NCI-H69 (cell line): ENCODE measurements around the gene ARPC4.
"Not testable (repeated sequence)": the region's sequence is repeated elsewhere in the genome, so short reads cannot be mapped to it uniquely, and the experiment has no call there.

ENCODE experiments used
- DNase-seq: peaks from one replicate; lab custom pipeline; 2025; lab: John Stamatoyannopoulos, UW

The ARPC4 gene

DNA sequence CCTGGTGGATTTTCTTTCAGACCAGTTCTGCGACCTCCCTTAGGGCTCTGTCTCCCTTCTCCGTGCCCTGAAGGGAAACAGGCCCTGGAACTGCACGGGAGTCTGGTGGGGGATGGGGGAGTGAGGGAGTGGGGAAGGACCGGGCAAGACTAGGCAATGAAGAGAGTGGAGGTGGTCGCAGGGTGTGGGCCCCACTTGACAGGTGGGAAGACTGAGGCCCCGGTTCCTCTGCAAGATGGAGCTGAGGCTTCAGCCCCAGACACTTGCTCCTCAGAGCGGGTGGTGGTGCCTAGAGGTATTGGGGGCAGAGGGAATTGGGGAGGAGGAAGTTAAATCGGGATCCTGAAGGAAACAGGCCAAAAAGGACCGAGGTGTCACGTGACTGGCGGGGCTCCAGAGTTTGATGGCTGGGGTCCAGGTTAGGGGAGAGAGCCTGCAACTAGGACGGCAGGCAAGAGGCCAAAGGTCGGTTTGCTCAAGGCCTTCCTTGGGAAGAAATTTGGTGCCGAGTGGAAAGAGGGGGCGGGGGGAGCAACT lies 22.5 kb upstream of the ARPC4 start:
- DNase-seq, result peak; percentile 4

DNA sequence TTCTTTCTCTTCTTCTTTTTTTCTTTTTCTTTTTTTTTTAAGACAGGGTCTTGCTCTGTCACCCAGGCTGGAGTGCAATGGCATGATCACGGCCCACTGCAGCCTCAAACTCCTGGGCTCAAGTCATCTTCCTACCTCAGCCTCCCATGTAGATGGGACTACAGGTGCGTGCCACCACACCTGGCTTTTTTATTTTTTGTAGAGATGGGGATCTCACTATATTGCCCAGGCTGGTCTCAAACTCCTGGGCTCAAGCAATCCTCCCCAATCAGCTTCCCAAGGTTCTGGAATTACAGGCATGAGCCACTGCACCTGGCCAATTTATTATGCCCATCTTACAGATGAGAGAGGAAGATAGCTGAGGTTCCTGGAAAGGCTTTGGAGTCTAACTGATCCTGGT lies 21.9 kb upstream of the ARPC4 start:
- DNase-seq, result not testable (repeated sequence)

DNA sequence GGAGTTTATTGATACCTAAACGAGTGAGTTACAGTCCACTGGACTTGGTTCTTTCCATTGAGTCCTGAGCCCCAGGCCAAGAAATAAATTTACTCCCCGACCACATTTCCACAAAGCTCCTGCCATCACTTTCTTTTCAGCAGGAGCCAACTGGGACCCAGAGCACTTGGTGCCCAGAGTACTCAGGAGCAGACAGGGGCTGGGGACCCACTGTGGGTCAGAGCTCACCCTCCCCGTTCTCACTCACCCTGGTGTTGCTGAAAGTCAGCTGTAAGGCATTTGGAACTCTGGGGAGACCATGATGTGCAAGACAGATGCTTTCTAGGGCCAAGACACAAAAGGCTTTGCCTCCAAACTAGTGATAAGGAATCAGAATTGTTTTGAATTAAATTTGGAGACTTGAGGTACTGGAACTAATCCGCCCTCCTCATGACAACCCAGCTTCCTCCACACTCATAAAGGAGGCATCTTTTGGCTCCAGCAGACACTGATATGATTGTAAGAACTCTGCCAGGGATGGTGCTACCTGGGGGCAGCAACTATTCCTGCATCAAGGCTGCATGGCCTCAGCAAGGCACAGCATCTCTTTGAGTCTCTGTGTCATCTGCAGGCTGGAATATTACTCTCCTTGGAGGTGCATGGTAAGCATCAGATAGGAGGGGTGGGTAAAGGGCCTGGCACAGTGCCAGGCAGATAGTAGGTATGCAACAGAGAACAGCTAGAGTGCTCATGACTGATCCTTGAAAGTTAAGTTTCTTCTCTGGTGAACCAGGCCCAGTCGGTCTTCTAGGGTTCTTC lies 15.8 kb upstream of the ARPC4 start:
- no peak for DNase-seq

DNA sequence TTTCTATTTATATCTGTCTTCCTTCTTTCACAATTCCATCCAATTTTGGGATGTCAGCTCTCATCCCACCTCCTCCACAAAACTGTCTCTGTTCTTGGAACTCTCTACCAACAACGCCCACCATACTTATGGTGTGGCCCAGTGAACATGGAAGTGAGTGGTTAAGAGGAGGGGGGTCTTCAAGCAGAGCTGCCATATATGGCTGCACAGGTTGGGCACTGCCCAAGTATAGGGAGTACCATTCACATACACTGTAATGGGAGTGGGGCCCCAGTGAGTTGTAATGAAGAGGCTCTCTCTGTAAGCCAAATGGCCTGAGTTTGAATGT lies 15.2 kb upstream of the ARPC4 start:
- no peak for DNase-seq

DNA sequence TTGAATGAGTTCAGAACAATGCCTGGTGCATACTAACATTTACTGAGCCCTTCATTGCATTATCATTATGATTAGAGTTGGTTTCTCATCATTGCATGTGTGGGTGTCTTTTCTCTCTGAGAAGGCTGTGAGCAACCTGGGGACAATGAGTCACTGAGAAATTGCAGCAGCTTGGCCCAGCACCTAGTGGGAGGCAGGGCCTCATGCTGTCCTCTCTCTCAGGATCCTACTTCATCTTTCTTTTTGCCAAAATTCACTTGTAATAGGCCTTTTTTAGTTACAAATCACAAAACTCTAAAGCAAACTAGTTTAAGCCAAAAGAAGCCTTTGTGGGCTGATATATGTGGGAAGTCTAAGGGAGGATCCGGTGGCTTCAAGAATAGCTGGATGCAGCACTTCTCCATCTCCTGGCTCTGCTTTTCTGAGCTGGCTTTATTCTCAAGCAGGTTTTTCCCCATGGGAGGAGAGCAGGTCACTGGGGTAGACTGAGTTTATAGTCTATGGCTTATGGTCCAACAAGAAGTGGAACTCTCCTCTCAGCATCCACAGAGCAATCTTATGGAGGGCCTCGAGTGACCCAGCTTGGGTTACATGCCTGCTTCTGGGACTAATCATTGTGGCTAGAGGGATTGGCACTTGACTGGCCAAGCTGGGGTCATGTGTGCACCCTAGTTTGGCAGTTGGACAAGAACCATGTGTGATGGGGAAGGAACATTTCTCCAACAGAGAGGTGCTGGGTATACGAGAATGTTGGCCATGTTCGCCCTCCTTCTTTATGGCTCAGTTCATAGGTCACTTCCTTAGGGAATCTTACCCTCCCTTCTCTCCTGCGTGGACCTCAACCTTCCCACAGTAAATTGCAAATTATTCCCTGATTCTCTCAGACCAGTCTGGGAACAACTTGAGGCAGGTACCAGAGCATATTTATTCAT lies 14.5 kb upstream of the ARPC4 start:
- no peak for DNase-seq

DNA sequence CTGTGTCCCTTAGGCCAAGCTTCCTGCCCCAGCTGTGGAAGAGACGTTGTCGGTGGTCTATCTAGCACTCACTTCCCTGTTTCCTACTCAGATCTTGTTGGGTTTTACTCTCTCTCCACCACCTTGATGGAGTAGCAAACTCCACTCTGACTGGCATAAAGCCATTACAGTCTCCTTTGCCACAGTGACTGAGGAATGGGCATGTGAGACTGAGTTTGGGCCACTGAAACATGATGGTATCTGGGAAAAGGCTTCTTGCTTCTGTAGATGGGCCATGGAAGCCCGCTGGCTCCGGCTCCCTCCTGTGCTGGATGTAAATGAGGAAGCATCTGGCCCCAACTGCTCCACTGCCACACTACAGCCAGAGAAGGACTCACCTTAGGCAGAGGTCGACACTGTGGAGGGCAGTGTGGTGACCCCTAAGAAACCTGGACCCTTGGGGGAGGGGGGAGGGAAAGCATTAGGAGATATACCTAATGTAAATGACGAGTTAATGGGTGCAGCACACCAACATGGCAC lies 13.7 kb upstream of the ARPC4 start:
- DNase-seq, result no peak

DNA sequence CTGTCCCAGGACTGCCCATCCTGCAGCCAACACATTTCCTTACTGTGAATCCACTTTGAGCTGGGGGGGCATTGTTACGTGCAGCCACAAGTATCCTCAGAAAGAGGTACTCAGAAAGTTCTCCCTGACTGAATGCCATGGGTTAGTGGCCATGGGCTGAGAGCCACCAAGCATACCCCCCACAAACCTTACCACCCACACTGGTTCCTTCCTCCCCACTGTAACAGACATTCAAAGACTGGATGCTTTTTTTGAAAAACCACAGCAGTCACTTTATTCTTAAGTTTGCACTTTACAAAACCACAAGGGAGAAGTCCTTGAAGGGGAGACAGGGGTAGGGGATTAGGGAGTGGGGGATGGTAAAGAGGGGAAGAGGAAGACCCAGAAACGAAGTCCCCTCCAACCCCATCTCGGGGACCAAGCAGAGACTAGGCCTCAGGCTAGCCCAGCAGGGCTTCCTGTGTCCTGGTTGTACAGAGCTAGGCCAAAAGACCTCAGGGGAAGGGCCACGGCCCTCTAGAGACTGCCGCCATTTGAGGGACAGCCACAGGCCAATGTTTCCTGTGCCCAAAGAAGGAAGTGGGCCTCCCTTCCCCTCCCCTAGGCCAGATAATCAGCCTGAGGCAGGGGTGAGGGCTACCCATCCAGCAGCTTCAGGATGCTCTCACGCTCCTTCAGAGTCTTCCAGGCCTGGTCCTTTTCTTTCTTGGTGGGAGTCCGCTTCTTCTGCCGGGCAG lies 13.0 kb upstream of the ARPC4 start:
- DNase-seq, result no peak

DNA sequence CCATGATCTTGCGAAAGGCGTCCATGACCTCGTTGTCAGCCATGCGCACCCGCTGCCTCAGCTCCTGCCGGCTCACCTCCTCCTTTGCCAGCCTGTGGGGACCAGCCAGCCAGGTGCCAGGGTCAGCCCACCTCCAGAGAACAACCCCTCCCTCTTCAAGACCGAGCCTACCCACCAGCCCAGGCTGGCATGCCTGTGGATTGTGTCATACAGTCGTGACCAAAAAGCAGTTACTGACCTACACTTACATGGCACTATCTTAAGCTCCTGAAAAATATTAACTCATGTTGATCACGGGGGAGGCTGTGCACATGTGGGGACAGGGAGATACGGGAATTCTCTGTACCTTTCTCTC lies 12.4 kb upstream of the ARPC4 start:
- DNase-seq, result no peak

DNA sequence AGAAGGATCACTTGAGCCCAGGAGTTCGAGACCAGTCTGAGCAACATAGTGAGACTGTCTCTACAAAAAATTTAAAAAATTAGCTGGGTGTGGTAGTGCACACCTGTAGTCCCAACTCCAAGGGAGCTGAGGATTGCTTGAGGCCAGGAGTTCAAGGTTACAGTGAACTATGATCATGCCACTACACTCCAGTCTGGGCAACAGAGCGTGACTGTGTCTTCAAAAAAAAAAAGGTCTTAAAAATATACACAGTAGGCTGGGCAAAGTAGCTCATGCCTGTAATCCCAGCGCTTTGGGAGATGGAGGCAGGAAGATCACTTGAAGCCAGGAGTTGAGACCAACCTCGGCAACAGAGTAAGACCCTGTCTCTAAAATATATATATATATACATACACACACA lies 12.0 kb upstream of the ARPC4 start:
- DNase-seq, result no peak

DNA sequence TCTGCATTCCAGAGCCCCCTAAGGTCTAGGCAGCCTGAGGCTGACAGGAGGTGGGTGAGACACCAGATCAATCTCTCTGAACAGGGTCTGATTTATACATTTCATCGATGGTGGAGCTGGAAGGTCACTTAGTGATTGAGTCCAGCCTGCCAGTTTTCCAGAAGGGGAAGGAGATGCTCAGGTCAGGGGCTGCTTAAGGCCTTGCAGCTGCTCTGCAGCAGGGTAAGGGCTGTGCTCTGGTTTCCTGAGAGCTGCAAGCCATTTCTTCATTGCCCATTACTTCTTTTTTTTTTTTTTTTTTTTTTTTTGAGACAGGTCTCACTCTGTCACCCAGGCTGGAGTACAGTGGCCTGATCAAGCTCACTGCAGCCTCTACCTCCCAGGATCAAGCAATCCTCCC lies 11.3 kb upstream of the ARPC4 start:
- DNase-seq, result no peak

DNA sequence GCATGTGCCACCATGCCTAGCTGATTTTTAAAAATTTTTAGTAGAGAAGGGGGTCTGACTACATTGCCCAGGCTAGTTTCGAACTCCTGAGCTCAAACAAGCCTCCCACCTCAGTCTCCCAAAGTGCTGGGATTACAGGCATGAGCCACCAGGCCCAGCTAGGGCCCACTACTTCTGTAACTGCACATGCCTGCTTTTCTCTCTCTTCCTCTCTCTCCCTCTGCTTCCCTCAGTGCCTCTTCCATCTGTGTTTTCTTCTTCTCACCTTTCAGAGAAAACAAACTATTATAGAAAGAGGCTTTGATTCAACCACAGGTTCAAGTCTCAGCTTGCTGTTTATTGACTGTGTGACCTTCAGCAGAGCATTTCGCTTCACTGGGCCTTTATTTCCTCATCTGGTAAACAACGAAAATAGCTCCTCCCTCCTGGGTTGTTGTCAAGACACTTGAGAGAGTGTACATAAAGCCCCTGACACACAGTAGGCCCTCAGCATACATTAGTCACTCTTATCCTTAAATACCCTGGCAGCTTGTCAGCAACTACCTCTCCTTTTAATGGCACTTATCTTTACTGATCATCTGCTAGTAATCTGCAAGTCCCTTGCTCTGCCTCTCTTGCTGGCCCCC lies 10.8 kb upstream of the ARPC4 start:
- no peak for DNase-seq

DNA sequence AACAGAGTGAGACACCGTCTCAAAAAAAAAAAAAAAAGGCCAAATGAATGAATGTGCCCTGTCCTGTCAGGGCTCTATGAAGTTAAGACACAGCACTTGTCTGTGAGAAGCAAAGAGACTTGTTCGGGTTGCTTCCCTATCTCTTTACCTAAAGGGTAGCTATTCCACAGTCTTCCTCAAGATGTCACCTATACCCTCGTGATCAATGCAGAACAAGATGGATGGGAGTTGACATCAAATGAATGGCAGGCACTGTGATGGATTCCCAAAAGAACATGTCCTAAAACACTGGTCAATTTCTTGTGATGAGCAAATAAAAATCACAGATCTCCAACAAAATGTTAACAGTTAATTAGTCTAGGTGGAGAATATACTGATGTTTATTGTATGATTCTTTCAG lies 10.1 kb upstream of the ARPC4 start:
- peak; percentile 12 for DNase-seq

DNA sequence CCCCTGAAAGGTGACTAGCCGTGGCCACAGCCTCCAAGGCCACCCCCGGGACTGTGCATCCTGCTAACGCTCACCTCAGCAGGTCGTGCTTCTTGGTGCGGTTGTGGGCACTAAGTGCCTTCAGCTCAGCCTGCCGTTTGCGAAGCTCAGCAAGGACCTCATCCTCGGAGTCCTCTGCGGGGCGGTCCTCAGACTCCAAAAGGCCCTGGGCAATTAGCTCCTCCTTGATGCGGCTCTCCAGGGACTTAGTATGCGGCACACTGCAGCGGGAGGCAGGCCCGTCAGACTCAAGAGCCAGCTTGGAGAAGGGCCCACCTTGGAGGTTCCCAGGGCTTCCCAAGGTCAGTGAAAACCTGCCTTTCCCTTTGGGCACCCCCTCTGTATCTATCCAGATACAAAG lies 8.9 kb upstream of the ARPC4 start:
- no peak for DNase-seq

DNA sequence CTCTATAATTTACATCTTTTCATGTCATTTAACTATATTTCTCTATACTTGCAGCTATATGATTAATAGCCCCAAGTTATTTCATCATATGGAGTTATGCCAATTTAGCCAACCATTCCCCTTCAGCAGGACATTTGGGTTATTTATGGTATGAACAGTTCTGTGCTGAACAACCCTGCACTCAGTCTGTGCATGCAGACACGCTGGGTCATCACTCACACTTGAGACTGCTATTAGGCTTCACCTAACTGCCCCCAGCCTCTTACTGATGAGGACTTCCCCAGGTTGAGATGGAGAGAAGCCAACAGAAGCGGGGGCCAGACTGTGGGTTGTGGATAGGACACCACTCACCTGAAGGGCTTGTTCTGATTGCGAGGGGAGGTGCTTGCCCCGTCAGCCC lies 7.9 kb upstream of the ARPC4 start:
- DNase-seq, result no peak

DNA sequence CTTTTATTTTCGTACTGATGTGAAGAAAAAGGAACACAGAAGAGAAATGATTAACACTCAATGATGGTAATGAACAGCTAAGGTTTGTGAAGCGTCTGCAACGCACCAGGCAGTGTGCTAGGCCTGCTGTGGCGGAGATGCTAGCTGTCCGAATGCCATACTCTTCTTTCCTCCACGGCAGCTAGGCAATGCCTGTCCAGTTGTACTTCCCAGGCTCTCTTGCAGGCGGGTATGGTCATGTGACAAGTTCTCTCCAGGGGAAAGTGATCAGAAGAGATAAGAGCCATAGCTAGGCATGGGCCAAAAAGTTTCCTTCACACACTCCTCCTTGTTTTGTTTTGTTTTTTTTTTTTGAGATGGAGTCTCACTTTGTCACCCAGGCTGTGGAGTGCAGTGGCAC lies 7.3 kb upstream of the ARPC4 start:
- no peak for DNase-seq

DNA sequence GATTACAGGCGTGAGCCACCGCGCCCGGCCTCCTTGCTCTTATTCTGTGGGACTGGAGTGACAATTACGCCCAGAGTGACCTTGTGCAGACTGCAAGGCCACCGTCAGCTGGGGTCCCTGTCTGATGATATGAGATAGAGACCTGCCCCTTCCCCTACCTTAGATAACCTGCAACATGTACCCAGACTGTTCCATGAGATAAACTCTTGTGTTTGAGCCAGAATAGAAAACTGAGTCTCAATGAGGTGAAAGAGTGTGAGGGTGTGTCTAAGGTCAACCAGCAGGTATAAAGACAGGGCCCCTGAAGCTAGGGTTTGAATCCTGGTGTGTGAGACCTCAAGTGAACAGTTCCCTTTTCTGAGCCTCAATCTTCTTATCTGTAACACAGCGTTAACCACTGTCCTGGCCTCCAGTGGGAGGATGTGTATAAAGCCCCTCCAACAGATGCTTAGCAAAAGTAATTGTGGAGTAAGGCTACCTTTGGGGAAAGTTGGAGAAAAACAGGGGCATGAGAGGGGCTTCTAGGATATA lies 6.6 kb upstream of the ARPC4 start:
- DNase-seq, result no peak

DNA sequence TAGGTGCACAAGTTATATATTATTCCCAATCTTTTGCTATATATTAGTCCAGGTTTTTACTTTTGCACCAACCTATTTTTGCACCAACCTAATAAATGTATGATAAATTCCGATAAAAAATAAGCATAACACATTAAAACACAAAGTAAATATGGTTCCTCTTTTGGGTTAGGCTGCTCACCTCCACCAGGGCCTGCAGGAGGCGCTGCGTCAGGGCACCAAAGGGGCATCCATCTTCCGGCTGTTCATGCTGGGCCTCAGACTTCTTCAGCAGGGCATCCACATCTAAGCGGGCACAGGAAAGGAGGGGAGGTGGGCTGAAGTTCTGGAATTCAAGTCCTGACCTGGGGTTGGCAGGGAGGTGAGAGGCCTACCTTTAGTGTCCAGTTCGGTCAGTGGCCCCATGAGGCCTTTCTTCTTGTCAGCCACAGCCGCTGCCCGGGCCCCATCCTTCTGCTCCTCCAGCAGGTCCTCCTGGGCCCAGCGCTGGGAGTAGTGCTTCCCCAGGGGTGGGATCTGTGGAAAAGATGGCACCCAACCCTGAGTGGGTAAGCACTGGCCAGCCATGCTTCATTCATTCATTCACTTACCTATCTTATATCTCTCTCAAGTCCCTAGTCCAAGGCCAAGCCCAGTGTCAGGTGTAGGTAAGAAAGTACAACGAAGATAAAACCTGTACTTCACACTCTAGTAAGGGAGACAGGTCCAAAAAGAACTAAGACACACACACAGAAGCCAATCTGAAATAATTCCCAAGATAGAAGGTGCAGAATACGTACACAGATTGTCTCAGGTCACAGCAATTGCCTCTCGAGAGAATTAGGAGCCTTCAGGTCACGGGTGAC lies 5.8 kb upstream of the ARPC4 start:
- no peak for DNase-seq

DNA sequence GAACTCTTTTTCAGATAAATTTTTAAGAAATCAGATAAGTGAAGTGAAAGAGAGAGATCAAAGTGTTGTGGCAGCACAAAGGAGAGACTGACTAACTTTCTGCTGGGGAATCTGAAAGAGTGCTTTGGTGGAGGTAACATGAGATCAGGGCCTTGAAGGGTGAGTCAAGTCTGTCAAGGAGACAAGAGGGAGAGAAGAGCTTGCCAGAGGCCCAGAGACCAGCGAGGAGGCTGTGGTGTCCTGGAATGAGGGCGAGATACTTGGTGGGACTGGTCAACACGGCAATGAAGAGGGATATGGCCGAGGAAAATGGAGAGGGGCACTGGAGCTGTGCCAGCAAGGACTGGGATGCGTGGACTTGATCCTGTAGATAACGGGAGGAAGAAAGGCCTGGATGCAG lies 5.2 kb upstream of the ARPC4 start:
- no peak for DNase-seq

DNA sequence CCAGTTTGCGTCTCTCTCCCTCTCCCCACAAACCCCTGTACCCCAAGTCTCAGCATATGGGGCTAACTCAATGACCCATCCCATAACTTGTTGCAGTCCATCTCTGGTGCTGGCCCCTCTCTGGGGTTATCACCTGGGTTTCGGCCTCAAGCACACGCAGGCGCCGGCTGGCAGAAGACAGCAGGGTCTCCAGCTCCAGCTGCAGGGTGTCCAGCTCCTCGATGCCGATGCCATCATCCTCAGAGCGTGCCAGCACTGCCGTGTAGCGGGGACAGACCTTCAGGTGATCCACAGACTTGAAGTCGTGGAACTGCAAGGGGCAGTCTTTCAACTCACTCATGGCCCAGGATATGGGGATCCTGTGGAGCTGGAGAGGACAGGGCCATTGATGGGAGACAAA lies 1.8 kb upstream of the ARPC4 start:
- no peak for DNase-seq

DNA sequence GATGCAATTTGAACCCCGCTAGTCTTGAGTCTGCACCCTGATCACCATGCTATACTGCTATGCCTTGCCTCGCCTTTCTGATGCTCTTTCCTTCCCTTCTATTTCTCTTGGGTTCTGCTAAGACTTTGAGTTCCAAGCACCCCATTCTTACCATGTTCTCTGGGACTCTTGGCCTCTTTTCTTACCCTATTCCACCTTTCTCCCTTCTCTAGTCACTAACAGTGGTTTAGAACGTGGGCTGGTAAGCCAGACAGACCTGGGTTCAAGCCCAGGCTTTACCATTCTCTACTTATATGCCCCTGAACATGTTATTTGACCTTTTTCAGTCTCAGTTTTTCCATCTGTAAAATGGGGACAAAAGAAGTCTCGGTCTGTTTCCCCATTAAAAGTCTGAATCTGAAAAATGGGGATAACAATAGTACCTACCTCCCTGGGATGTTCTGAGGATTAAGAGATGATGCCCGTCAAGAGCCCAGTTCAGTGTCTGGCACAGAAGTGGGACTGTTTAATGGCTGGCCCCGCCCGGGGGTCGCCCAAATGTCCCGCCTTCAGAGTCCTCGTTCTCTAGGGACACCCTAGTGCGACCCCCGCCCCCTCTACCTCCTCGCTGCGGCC lies 985 bp upstream of the ARPC4 start:
- no peak for DNase-seq
